GM20431 (cell line): ENCODE results near the gene HSDL1.
"Not testable (repeated sequence)": the region's sequence is repeated elsewhere in the genome, so short reads cannot be mapped to it uniquely, and the experiment has no call there.

Source experiments
- in situ Hi-C: fragments of 300-500 bp; cut with MseI, MboI; formaldehyde crosslinking; loops from one replicate; pipeline ENCODE4 v1.15.0; 2020; ENCODE audit warnings: low sequenced_read_pairs; ENCODE audit not compliant: unreplicated experiment

Gene HSDL1

GRCh38 chr16:84143081-84143480 lies 1.9 kb downstream of the HSDL1 start:
- in situ Hi-C loops = no loop called here

DNA sequence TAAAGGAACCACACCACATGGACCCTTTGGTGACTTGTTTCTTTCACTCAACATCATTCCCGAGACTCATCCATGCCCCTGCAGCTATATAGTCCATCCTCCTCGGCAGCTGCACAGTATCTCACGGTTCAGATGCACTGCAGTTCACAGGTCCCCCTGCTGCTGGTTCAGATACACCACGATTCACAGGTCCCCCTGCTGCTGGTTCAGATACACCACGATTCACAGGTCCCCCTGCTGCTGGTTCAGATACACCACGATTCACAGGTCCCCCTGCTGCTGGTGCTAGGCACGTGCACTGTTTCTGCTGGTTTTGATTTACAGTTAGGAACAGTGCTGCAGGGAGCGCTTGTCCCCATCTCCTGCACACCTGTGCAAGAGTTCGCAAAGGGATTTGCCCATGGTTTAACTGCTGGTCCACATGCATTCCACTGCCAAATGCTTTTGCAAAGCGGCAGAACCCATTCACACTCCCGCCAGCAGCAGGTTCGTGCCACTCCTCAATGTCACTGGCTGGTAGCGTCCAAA lies 3.8 kb downstream of the HSDL1 start:
- in situ Hi-C loops = no loop called here

- in situ Hi-C loops = no loop called here
Observed at GRCh38 chr16:84139628-84140258, 5.2 kb downstream of the HSDL1 start.

DNA sequence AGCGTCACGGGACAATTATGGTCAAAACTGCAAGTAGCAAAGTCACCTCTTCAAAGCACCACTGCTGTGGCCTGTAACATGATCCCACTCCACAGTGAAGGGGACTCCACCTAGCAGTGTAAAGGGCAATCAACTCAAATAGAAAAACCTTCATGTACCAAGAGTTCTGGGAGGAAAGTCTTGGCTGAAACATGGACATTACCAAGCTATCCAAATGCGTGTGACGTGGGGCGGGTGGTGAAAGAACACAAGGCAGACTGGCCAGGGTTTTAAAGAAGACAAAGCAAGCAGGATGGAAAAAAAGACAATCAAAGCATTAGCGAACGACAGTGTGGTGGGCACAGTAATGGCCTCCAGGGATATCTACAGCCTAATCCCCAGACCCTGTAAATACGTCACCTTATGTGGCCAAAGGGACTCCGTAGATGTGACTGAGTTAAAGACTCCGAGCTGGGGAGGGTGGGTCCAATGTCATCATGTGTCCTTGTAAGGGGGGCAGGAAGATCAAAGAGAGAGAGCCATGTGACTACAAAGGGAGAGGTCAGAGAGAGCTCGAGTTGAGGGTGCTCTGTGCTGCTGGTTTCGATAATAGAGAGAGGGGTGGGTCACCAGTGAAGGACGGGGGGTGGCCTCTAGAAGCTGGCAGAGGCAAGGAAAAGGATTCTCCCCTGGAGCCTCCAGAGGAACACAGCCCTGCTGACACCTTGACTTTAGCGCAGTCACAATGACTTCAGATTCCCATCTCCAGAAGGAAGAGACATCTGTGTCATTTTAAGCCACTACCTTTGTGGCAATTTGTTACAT lies 6.0 kb downstream of the HSDL1 start:
- in situ Hi-C loops = no loop called here

- in situ Hi-C loops = no loop called here
Observed at GRCh38 chr16:84138500-84138823, 6.5 kb downstream of the HSDL1 start.

DNA sequence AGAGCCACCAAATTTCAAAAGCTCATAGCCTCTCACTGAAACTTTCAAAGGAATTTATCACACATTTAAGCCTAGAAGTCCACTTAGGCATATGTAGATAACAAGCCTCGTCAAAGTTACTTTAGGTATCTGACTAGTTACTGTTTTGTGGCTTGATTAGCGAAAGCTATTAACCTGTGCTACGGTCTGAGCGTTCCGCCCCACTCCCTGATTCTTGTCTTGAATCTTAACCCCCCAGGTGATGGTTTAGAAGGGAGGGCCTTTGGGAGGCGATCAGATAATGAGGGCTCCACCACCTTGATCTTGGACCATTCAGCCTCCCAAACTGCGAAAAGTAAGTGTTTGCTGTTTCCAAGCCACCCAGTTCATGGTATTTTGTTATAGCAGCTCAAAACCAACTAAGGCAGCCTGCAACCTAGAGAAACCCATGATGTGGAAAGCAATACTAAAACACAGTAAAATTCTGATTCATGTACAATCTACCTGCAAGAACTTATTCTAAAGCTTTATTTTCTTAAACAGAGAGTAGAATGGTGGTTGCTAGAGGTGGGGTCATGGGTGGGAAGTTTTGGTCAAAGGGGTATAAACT lies 7.1 kb downstream of the HSDL1 start:
- in situ Hi-C loops = no loop called here

GRCh38 chr16:84137287-84137686 lies 7.7 kb downstream of the HSDL1 start:
- in situ Hi-C loops = no loop called here

DNA sequence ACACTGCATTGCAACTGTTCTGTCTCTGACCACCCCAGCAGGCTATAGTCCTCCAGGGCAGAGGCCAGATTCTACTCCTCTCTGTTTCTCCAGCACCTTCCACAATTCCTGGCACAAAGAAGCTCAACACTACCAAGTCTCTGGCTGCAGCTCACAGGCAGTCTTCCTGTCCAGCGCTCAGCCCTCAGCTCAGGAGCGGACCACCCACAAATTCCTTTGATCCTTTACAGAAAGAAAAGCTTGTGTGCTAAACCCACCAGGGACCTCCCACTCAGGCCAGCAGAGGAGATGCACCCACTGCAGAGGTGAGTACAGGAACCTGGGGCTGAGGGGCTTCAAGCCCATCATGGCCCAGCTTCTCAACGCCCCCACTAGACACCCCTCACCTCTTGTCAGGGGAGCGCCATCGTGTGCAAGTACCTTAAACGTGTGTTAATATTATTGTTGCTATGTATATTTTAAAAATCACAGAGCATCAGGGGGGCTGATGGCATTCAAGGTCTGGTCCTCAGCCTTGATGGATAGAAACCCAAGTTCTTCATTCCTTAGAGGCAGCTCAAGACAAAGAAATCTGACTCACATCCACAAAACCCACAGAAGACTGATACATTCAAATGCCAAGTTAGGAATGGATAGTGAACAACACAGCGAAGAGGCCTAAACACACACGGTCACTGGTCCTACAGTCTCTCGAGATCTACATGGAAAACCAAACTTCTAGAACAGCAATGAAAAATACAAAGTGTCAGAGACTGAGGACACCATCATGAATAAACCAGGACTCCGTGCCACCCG lies 8.4 kb downstream of the HSDL1 start:
- in situ Hi-C loops = no loop called here

- in situ Hi-C loops = no loop called here
Observed at GRCh38 chr16:84132527-84133285, 12.3 kb downstream of the HSDL1 start.

- in situ Hi-C loops = no loop called here
Observed at GRCh38 chr16:84131117-84131516, 13.9 kb downstream of the HSDL1 start.

DNA sequence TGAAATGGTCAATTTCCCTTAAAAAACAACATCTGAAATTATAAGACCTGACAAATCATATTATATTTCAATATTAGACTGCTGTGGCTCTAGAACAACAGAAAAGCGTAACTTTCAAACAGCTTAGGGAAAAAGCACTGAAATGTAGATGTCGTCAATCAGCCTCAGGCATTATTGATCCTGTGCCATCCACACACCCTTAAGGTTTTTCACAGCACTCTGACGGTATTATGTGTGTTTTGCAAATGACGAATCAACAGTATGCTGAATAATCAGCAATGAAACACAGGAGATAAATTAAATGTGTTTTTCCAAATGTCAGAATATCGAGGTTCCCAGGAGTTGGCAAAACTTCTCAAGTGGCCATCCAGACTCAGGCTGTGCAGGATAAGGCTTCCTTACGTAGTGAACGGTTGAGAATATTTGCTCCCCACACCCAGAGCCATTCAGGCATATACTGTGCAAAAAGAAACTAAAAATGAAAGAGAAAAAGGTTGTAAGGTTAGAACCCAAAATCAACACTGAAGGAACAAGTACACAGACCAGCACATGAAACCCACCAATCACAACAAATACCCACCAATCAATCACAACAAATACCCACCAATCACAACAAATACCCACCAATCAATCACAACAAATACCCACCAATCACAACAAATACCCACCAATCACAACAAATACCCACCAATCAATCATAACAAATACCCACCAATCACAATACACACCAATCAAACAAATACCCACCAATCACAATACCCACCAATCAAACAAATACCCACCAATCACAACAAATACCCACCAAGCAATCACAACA lies 20.5 kb downstream of the HSDL1 start:
- in situ Hi-C loops = no loop called here

DNA sequence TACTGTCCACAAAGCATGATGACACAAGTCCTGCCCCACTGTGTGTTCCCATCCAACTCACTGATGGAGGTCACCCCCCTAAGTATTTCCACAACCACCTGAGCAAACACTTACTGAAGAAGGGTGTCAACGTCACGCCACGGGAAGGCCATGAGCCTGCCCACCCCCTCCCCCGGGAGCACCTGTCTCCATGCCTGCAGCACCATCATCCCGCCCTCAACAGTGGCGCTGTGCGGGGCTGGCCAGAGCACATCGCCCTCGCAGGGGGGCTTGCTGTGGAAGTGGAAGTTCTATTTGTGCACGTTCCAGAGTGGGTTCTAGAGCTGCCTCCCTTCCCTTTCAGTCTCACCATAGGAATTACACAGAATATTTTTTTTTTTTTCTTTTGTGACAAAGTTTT lies 24.0 kb downstream of the HSDL1 start:
- in situ Hi-C loops = no loop called here

DNA sequence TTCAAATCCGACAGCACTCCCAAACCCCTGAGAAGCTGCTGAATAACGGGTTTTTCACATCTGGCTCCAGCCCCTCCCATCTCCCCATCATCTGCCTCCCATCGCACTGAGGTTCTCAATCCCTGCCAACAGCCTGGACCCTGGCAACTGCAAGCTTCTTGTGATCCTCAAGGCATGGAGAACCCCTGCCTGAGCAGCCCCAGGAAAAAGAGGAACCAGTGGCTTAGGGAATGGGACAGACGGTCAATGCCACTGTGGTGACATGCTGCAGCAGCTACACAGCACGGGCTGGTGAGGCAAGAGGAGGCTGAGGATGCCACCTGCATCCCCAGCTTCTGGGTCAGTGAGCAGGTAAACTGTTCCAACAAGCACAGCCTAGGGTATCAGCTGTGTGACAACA lies 25.0 kb downstream of the HSDL1 start:
- in situ Hi-C loops = no loop called here

- in situ Hi-C loops = no loop called here
Observed at GRCh38 chr16:84119368-84119767, 25.6 kb downstream of the HSDL1 start.

DNA sequence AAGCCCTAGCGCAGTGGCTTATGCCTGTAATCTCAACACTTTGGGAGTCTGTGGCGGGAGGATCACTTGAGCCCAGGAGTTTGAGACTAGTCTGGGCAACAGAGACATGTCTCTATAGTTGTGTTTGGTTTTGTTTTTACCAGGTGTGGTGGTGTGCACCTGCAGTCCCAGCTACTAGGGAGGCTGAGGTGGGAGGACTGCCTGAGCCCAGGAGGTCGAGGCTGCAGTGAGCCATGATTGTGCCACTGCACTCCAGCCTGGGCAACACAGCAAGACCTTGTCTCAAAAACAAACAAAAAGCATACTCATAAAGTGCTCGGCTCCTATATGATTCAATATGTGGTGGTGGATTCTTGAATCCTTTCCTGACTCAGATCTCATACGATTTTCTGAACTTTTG lies 26.7 kb downstream of the HSDL1 start:
- in situ Hi-C loops = not testable (repeated sequence)

GRCh38 chr16:84117494-84117843 lies 27.5 kb downstream of the HSDL1 start:
- in situ Hi-C loops = no loop called here

DNA sequence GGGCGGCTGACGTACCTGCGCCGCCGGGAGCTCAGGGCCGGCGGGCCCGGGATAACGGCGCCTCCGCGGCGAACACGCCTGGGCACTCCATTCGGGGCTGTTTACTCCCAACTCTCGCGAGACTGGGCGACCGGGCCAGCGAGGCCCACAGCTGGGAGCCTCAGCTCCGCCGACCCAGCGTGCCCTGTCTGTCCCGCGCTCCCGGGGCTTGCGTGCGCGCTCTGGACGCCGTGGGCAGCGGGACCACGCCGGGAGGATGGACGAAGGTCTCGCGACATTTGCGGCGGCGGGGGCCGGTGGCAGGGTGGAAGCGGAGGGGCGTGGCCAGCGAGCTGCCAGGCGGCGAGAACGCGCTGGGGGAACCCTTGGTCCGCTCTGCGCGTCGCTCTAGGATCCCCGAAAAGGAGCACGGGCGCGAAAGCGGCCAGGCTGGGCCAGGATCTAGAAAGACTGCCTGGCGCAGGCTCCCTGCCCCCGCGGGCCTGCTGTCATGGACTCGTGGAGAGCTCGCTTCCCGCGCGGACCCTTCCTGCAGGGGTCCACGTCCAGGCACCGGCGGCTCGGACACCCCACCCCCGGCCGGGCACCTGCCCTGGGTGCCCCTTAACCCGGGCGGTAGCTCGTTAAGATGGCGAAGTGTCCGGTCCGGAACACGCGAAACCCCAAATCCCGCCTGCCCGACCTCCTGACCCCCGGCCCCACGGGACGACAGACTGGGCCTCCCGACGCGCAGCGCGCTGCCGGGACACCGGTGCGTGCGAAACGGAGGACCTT lies 28.1 kb downstream of the HSDL1 start, which contains the start of gene MBTPS1:
Gene MBTPS1, minus strand, starts transcription at position 223 of the 774 bp plus-strand sequence. CDS start 15,159 bp downstream, outside the sequence.
- in situ Hi-C loops = no loop called here
